Measurements from ENCODE around the gene DDX52.
"Not testable (repeated sequence)": the region's sequence is repeated elsewhere in the genome, so short reads cannot be mapped to it uniquely, and the experiment has no call there.

The DDX52 gene, protein sequence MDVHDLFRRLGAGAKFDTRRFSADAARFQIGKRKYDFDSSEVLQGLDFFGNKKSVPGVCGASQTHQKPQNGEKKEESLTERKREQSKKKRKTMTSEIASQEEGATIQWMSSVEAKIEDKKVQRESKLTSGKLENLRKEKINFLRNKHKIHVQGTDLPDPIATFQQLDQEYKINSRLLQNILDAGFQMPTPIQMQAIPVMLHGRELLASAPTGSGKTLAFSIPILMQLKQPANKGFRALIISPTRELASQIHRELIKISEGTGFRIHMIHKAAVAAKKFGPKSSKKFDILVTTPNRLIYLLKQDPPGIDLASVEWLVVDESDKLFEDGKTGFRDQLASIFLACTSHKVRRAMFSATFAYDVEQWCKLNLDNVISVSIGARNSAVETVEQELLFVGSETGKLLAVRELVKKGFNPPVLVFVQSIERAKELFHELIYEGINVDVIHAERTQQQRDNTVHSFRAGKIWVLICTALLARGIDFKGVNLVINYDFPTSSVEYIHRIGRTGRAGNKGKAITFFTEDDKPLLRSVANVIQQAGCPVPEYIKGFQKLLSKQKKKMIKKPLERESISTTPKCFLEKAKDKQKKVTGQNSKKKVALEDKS

DNA sequence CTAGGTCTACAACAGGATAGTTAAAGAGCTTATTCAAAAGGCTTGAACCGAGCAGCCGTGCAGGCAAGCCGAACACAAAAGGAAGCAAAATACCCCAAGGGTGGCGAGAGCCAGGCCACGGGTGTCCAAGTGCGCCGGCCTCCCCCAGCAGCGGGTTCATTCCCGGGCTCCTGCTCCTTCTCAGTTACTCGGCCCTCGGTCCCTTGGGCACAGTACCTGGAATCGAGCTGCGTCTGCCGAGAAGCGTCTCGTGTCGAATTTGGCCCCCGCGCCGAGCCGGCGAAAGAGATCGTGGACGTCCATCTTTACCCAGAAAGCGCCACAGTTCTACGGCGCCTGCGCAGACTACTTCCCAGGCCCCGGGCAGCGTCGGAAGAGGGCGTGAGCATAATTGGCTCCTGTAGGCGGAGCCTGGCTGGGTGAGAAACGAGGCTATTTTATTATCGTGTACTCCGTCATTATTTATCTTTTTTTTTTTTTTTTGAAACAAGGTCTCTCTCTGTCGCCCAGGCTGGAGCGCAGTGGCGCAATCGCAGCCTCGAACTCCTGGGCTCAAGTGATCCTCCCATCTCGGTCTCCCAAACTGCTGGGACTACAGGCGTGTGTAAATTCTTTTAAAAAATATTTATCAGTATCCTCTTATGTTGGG is at the start of gene DDX52:
DDX52 (minus strand) TSS at position 329 of the 649 bp plus-strand sequence; CDS start at position 303, 26 bp downstream.
- peak; percentile 72 to 80 (median 78) for DNase-seq (ENCODE audit: low read depth in 3 of 3)

DNA sequence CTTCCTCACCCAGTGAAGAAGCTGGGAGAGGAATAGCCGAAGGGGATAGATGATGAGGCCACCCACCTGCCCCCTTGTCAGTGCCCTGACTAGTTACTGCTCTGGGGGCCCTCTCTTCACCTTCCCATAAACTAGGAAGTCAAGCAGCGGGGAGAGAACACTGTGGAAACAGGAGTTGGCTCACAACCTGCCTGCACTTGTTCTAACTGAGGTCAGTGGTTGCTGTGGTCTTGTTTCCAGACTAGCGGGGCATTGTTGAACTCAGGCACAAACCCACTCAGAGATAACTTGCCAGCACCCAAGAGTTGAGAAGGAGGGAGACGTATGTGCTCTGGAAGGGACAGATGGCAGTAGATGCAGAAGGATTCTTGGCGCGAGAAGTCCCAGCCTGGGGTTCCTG is 48.6 kb upstream of the DDX52 start:
- DNase-seq (ENCODE audit: low read depth in 3 of 3), result no peak

DNA sequence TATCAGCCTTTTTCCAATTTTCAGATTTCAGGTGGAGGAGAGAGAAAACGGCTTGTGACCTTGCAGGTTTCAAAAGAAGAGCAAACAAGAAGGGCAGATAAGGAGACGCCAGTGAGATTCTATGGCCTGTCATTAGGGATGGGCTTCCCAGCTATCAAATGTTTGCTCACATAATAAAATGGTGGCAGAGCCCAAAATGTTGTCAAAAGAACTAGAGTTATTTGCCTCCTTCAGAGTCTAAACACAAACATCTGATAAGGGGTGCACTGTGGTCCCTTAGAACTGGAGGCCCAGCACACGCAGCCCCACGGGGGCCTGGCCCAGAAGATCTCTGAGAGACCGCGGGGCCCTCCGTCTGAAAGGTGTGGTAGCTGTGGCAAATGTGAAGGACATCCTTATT is 46.1 kb upstream of the DDX52 start:
- DNase-seq (ENCODE audit: low read depth in 3 of 3), result no peak

DNA sequence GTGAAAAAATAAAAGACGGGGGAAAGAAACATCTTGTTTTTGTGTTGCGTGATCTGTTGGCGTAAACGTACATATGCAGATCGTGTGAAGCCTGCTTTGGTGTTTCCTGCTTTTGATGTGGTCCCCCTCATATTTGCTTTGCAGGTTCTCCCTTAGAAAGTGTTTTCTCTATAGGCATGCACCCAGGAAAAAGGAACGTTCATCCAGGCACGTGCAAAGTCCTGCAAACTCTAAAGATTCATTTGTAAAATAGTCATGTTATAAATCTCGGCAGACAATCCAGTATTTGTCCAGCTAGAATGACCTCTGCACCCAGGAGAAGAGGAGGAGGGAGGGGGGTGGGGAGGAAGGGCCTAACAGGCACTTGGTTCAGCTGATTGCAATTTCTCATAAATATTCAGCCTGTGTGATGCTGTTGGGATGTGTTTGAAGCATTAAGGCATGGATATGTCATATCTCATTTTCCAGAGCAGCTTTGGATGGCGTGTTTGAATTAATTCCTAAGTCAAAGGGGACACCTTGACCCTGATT is 40.3 kb upstream of the DDX52 start:
- no peak for DNase-seq (ENCODE audit: low read depth in 3 of 3)

DNA sequence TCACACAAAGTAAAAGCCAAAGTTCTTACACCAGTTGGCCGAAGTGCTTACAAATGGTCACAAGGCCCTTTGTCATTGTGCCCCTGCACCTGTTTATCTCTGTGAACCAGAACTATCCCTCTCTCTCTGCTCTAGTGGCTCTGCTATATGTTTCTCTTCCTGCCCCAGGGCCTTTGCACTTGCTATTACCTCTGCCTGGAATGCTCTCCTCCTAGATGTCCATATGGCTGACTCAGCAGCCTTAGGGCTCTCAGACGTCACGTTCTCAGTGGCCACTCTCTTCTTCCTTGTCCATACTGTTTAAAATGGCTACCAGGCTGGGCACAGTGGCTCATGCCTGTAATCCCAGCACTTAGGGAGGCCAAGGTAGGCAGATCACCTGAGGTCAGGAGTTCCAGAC is 38.8 kb upstream of the DDX52 start:
- DNase-seq (ENCODE audit: low read depth in 3 of 3), result no peak

DNA sequence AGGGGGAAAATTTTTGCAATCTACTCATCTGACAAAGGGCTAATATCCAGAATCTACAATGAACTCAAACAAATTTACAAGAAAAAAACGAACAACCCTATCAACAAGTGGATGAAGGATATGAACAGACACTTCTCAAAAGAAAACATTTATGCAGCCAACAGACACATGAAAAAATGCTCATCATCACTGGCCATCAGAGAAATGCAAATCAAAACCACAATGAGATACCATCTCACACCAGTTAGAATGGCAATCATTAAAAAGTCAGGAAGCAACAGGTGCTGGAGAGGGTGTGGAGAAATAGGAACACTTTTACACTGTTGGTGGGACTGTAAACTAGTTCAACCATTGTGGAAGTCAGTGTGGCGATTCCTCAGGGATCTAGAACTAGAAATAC is 36.7 kb upstream of the DDX52 start:
- not testable (repeated sequence) for DNase-seq (ENCODE audit: low read depth in 3 of 3)

DNA sequence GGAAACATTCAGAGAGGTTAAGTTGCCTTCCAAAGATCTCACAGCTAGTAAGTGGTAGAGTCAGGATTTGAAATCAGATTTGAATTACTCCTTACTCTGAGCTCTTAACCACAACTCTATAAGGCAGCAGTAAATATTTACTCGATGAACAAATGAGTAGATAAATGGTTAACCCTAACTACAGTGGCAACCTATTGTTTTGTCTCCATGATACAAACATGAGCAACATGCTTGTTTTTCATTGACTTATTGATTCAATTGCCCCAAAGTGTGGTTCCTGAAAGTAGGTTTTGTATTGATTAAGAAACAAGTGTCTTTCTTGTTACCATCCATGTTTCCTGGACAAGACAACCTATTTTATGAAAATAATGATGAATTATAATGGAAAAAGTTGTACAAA is 34.8 kb upstream of the DDX52 start:
- no peak for DNase-seq (ENCODE audit: low read depth in 3 of 3)

DNA sequence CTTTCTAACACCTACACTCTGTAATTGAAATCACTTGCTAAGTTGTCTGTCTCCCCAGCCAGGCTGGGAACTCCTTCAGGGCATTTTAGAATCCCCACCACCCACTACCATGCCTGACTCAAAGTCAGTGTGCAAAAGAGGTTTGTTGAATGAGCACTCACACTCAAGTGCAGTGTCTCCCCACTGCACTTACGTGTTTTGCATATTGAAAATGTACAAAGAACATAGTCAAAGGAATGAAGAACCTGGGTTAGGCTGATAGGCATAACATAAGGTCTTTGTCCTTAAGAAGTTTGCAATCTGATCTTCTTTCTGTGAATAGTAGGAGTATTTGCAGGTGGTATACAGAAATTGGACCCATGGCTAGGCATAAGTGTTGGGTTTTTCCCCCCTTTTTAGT is 33.8 kb upstream of the DDX52 start:
- DNase-seq (ENCODE audit: low read depth in 3 of 3), result no peak

DNA sequence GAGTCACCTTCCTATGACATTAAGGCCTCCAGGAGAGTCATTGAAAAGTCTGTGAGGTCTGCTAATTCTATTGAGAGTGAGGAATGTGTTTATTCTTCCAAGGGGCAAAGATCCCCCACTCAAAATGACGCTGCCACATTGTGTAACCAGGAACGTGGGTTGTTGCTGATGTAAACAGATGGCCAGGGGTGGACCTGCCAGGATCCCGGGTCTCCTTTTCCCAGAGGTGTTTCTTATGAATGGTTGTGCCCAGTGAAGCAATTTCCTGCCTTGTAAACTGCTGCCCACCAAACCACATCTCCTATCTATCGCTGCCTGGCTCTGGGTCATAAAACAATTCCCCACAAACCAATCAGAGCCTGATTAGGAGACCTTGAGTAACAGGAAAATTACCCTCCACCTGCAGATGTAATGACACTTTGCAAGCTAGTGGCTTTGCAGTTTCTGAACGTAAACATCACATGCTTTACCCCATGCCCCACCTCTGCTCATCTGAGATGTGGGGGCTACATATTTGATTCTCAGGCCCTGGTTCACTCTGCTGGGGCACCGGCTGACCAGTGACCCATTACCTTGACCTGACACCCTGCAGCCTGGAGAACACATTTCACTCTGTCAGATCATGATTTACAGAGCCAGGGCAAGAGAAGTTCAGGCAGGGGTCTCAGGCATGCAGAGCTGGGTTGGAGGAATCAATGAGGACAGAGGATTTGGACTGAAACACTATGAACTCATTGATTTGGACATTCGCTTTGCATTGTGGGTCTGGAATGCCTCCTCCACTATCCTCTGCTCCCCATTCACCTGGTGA is 33.1 kb upstream of the DDX52 start:
- DNase-seq (ENCODE audit: low read depth in 3 of 3), result no peak

DNA sequence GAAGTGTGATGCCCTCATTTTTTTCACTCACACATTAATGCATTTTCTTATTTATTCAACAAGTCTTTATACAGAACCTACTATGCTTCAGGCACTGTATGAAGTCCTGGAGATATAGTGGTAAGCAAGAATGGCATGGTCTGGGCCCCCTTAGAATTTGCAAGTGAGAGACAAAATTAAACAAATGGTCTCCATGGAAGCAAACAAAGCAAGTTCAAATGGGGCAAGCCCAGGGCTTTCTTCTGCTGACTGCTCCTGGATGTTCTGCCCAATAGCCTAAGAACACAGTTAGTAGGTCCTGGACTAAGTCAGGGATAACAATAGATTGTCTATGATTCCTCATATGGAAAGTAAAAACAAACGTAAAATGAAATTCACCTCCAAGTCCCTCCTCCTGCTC is 31.3 kb upstream of the DDX52 start:
- DNase-seq (ENCODE audit: low read depth in 3 of 3), result no peak

DNA sequence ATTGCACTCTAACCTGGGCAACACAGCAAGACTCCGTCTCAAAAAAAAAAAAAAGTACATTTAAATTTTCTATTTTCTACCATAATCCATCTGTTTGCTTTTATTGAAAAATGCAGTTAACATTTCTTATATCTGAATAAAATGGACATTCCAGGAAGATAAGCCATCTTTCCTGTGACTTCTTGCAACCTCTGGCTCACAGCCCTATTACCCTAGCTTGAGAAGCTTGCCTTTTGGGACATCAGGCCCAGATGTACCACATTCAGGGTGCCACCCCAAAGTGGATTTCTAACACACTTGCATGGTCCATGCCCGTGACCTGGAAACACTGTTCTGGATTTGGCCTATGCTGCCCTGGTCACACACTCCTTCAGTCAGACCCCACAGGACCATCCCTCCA is 30.1 kb upstream of the DDX52 start:
- no peak for DNase-seq (ENCODE audit: low read depth in 3 of 3)

DNA sequence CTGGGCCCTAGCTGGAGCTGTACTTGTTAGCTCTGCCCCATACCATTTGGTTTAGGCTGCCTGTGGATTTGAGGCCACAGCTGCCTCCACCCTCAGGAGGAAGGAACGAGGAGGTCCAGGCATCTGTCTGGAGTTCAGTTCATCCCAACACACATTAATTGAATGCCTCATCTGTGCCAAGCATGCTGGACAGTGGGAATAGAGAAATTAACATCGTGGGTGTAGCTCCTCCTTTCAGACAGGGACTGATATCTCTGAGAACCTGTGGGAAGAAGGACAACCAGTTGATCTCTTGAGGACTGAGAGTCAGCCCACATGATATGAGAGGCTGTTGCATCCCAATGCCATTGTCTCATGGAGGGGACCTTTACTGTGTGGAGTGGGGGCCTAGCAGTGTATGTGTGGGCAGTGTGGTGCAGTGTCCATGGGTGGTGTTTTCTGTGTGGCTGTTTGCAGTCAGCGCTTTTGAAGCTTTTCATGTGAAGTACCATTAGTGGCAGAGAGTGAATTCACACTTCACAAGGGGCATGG is 29.4 kb upstream of the DDX52 start:
- DNase-seq (ENCODE audit: low read depth in 3 of 3), result no peak

DNA sequence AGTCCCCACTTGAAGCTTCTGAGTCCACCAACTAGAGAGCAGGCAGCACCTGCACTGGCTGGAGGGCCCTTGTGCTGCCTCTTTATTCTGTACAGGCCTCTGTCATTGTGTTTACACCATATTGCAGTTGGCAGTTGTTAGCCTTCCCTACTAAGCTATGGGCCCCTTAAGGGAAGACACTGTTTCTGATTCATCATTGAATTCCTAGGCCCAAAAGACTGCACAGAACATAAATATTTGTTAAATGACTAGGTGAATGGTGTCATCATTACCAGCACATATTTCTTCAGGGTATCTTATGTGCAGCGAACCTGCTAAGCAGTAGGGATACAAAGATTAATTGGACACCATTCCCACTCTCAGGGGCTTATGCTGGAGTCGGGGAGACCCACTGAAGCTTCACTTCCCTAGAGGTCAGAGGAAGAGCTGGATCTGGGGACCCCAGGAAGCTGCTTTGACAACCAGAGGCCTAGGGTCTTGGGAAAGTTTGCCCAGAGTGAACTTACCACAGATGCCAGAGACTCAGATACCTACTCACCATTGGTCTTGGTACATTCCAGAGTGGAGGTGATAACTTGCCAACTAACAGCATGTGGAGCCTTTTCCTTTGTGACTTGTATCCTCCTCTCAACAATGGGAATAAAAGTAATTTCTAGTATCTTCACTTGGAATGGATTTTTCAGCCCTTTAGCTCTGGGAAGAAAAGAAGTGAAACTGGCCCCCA is 28.7 kb upstream of the DDX52 start:
- no peak for DNase-seq (ENCODE audit: low read depth in 3 of 3)

DNA sequence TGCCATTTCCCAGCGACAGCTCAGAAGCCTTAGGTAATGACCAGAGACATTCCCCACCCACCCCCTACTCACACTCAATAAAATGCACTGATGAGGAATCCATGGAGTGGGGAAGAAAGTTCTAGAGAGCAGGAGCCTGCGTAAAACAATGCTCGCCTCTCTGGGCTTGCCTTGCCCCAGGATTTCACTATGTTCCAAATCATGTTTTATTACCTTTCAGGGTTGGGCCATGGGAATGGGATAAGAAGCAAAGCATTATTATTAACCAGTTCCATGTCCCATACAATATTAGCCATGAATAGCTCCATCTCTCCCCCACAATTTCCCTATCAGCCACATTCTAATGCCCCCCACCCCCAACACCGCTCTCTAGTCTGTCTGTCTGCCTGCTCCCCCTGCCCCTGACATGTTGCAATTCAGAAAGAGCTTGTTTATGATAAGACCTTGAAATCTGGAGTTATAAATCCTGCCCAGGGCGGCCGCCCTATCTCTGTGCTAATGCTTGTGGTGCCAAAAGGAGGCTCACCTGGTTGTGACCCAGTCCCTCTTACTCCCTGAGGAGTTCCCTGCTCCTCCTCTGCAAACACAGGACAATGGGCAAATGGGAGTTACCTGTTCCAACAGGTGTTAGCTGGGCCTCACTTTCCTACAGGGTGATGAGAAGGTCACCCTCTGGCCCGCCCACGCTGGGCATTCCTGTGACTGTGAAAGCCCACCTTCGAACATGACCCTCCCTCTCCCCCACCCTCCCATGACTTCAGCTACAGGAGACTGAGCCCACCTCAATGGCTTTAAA is 28.0 kb upstream of the DDX52 start:
- DNase-seq (ENCODE audit: low read depth in 3 of 3), result no peak

DNA sequence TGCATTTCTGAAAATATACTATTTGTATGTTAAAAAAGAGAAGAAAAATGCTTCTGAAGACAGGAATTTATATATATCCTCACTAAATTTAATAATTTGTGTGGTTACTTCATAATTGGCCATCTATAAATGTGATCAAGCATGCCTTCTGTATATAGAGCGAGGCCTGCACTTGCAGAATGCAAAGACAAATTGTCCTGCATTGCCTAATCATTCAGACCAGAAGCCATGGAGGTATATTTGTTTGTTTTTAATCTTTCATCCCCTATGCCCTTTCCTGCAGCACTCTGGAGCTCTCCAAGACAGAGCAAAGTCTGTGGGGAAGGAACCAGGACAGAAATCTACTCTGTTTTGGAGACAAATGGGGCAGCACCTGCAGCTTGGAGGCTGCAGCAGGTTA is 23.8 kb upstream of the DDX52 start:
- no peak for DNase-seq (ENCODE audit: low read depth in 3 of 3)

DNA sequence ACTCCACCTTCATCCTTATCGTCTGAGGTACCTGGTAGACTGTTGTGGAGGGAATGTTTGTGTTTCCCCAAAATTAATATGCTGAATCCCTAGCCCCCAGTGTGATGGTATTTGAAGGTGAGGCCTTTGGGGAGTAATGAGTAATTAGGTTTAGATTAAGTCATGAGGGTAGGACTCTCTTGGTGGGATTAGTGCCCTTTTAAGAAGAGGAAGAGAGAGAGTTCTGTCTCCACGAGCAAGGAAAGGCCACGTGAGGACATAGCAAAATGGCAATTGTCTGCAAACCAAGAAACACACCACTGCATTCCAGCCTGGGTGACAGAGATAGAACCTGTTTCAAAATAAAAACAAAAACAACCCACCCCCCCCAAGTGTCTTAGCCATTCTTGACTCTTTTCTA is 21.0 kb upstream of the DDX52 start:
- no peak for DNase-seq (ENCODE audit: low read depth in 3 of 3)

DNA sequence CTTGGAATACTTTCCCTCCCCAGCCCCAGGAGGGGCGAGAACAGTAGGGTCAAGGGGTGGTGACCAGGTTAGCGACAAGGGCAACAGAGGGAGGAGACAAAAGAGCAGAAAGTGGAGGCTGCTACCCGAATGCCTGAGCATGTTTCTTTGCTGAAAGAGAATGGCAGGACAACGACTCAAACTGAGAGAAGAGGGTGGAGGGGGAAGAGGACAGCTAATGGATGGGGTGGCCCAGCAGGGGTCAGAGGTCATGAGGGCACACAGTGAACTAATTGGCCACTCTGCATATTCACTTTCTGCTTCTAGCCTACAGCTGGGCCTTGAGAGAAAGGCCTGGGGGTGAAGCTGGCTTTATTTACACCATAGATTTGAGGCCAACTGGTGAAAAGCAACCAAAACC is 19.1 kb upstream of the DDX52 start:
- no peak for DNase-seq (ENCODE audit: low read depth in 3 of 3)

DNA sequence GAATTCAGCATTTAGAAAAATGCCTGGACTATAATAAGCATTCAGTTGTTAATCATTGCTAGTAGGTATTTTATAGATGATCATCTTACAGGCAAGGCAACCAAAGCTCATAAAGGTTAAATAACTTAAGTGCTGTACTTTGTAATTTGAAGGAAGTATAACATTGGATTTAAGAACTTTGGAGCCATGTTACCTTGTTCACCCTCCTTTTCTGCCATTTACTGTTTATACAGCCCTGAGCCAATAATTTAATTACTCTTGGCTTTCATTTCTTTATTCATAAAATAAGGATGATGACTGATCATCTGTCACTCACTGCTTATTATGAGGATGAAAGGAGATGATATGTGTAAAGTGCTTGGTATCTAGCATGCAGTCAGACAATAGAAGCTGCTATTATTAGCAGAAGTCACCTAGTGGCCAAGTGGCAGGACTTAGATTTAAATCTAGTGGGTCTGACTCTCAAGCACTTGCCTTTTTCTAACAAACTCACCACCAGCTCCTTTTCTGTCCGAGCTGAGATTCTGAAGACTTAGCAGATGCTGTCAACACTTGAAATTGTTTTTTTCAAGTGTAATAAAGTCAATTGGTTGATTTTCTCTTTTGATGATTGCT is 18.3 kb upstream of the DDX52 start:
- no peak for DNase-seq (ENCODE audit: low read depth in 3 of 3)

DNA sequence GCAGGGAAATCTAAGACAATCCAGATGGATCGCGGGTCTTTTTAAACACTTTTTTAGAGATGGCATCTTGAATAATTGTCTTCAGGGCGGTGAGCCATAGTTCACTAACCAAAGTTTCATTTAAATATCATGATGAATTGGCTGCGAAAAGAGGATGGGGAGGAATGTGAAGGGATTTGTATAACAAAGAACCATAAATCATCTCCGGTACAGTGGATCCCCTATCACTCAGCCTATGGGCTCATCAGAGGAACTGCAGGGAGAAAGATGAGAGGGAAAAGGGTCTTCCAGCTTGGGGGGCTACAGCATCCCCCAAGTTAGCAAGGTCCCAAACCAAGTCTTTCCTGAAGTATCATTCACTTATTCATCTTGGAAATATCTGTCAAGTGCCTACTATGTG is 16.7 kb upstream of the DDX52 start:
- DNase-seq (ENCODE audit: low read depth in 3 of 3), result no peak

DNA sequence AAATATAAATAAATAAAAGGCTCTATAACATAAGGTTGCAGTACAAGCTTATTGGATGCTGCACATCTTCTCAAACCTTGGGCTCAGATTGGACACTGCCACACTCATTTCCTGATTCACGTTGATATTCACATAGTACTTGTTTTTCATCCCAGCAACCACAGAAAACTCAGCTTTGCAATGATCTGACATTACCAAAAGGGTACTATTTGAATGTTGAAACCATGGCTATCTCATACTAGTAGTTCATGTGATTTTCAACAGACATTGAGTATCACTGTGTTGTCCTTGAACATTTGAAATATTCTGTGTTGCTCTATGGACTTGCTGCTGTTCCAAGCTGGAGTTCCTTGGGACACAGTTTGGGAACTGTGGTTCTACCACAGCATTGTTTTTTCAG is 14.0 kb upstream of the DDX52 start:
- DNase-seq (ENCODE audit: low read depth in 3 of 3), result no peak
